Left renal cortex interstitium (tissue), 4 donors: Measurements from ENCODE around the gene ECHS1. TPM values are rescaled to one million over a fixed set of nuclear protein-coding genes. Genes with fewer than 3 reads are reported as not detected.
"Not testable (repeated sequence)": the region's sequence is repeated elsewhere in the genome, so short reads cannot be mapped to it uniquely, and the experiment has no call there.

ENCODE experiments used
- DNase-seq, 4 donors: peaks; one replicate each; pipeline ENCODE4 v3.0.0-alpha.2; 2013; ENCODE audit warnings: low read depth in 4 of 4, low spot score in 2 of 4, missing footprints in 1 of 4
- polyA plus RNA-seq, 4 donors: library from polyadenylated mRNA; unstranded; fragments of 120-200 nt; gene quantifications; one replicate each; pipeline ENCODE4 v1.2.1, GENCODE V29; 2013; ENCODE audit not compliant: insufficient read length in 4 of 4

ECHS1 gene
- polyA plus RNA-seq, 4 donors = 134 to 143 (median 138) TPM

GRCh38 chr10:133327651-133328357, 45.4 kb downstream of the ECHS1 start:
- no peak for DNase-seq

DNA sequence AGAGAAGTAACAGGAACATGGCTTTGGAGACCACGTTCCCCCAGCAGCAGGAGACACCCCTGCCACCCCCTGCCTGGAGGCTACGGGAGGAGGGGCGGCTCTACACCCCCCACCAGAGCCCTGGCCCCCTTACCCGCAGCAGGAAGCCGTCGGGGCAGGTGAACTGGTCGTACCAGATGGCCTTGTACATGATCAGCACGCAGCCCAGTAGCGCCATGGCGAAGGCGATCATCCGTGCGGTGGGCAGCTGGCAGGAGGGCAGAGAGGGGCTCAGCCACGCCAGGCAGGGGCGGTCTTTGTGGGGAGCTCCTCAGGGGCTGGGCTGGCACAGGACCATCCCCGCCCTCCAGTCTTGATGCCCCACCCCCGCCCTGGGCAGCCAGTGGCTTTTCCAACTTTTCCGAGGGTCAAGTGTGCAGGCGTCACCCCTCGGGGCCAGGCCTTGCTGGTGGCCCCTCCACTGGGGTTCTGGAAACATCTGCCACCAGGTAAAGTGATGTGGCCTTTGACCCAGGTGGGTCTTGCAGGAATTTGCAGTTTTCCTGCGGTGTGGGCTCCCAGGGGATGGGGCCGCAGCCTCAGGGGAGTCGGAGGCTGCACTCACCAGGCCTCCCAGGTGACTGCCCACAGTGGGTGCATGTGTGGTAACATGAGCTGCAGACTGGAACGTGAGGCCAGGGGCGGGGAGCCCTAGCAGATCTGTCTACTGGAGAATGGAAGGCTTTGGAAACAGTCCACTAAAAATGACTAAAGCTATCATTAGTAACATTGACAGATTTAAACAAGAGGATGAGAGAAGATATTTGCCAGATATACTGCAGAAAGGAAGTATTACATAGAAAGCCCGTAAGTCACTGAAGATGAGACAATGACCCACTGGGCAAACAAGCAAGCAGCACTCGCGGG, 46.2 kb downstream of the ECHS1 start:
- no peak for DNase-seq

DNA sequence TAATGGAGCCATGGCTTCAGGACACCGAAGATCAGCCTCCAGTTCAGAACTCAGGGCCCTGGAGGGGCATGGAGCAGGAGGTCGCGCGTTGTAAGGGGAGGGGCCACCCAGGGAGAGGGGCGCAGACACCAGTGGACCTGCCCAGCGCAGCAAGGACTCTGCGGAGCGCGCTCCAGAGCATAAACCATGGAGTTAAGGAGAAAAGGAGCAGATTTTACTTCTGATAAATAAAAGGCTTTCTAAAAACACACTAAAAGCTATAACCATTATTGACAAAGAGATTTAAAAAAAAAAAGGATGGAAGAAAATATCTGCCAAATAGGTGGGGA, 47.0 kb downstream of the ECHS1 start:
- DNase-seq = no peak

- no peak for DNase-seq
Observed at GRCh38 chr10:133325440-133326222, 47.5 kb downstream of the ECHS1 start.

DNA sequence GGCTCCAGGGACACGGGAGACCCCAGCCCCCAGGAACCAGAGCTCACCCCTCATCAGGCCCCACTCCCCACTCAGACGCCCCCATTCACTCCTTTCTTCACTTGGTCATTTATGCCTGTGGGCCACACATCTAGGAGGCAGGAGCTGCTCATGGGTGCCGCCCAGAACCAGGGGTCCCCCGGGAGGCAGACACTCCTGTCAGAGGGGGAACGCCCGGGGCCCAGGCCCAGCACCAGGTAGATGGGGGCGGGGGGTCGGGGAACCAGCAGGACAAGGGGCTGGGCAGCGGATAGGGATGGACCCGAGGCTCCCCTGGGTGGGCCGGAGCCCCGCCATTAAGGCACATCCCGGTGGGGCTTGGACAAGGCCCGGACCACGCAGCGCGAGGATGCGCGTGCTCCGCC, 48.3 kb downstream of the ECHS1 start:
- DNase-seq = no peak

GRCh38 chr10:133324198-133324792, 48.9 kb downstream of the ECHS1 start:
- DNase-seq = no peak

DNA sequence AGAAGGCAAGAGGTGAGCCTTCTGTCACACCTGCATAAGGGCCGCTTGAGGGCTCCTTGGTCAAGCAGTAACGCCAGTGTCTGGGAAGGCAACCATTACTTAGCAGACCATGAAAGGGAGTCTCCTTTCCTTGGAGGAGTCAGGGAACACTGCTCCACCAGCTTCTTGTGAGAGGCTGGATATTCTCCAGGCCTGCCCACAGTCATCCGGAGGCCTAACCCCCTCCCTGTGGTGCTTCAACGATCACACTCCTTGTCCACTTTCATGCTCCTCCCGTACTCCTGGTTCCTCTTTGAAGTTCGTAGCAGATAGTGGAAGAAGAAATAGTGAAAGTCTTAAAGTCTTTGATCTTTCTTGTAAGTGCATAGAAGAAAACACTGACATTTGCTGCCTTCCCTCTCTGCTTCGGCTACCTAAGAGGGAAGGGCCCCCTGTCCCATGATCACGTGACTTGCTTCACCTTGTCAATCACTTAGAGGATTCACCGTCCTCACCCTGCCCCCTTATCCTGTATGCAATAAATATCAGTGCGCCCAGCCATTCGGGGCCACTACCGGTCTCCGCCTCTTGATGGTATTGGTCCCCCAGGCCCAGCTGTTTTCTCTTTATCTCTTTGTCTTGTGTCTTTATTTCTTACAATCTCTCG, 51.0 kb downstream of the ECHS1 start:
- DNase-seq = not testable (repeated sequence)

- DNase-seq = not testable (repeated sequence)
Observed at GRCh38 chr10:133320852-133321422, 52.2 kb downstream of the ECHS1 start.

GRCh38 chr10:133318494-133319127, 54.5 kb downstream of the ECHS1 start:
- no peak for DNase-seq

GRCh38 chr10:133316732-133317131, 56.4 kb downstream of the ECHS1 start:
- no peak for DNase-seq

DNA sequence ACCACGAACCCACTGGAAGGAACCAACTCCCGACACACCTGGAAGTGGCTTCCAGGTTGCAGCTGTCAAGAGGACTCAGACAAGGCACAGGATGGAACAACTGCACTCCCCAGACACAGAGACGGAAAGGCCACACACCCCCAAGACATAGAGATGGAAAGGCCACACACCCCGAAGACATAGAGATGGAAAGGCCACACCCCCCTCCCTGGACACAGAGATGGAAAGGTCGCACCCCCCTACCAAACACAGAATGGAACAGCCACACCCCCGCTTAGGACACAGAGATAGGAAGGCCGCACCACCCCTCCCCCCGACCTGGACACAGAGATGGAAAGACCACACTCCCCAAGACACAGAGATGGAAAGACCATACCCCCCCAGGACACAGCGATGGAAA, 56.9 kb downstream of the ECHS1 start:
- no peak for DNase-seq

DNA sequence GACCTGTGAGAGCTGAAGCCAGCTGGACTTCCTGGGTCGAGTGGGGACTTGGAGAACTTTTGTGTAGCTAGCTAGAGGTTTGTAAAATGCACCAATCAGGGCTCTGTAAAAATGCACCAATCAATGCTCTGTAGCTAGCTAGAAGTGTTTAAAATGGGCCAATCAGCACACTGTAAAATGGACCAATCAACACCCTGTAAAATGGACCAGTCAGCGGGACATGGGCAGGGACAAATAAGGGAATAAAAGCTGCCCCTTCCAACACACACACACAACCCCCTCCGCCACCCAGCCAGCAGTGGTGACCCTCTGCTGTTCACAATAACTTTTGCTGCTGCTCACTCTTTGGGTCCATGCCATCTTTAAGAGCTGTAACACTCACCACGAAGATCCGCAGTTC, 57.3 kb downstream of the ECHS1 start:
- no peak for DNase-seq

DNA sequence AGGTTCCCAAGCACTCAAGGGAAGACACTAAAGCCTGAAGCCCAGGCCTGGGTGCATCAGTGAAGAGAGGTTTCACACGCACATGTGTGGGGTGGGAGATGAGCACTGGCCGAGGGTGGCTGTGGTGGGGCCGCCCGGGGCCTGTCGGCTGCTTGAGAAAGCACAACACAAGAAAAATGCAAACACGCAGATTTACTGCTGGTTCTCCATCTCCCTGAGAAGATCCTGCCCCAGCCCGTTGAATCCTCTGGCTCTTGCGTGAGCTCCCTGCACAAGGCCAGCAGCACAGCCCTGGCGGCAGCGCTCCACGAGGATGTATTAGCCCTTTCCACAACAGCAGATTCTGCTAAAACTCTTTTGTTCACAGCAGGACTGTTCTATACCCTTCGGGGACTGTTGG, 58.2 kb downstream of the ECHS1 start:
- DNase-seq = no peak

DNA sequence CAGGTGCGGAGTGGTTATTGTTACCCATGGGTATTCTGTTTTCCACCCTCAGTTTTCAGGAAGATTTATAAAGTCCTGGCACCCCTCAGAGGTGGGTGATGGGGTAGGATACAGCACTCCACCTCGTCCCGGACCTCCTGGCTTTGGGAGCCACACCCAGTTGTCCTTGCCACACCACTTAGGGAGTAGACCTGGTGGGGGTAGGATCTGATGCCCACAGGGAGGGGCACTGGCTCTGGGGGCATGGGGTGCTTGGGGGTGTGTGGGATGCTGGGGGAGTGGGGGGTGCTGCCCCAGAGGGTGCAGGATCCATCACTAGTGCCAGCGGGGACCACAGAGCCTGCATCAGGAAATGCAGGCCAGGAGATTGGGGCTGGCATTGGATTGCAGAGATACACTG, 60.0 kb downstream of the ECHS1 start:
- no peak for DNase-seq

- DNase-seq = no peak
Observed at GRCh38 chr10:133312769-133313145, 60.4 kb downstream of the ECHS1 start.

Other genes with a start within 250 kb of the ECHS1 start
- 10 to 100 TPM in 2 of 4 donors, 1 to 10 TPM in 2; 4.5 to 11.4 (median 8.2) TPM for gene KNDC1, start 213.1 kb downstream of the ECHS1 start, polyA plus RNA-seq
- under 1 TPM in 1 of 4 donors, not detected in 3; 0.09 TPM for gene UTF1, start 143.1 kb downstream of the ECHS1 start, polyA plus RNA-seq
- gene VENTX, start 135.5 kb downstream of the ECHS1 start, polyA plus RNA-seq = under 1 TPM; 0.08 to 0.24 (median 0.15) TPM
- 1 to 10 TPM; 1.3 to 4.1 (median 2.6) TPM for gene ADAM8, start 96.5 kb downstream of the ECHS1 start, polyA plus RNA-seq
- gene TUBGCP2, start 64.5 kb downstream of the ECHS1 start, polyA plus RNA-seq = 10 to 100 TPM; 62.0 to 77.6 (median 70.2) TPM
- 10 to 100 TPM; 32.0 to 53.7 (median 38.7) TPM for gene ZNF511, start 64.4 kb downstream of the ECHS1 start, polyA plus RNA-seq
- under 1 TPM in 2 of 4 donors, not detected in 2; 0.31 to 0.73 TPM for gene CALY, start 36.5 kb downstream of the ECHS1 start, polyA plus RNA-seq
- 1 to 10 TPM; 2.9 to 6.8 (median 5.8) TPM for gene PRAP1, start 26.0 kb downstream of the ECHS1 start, polyA plus RNA-seq
- gene FUOM, start 15.3 kb downstream of the ECHS1 start, polyA plus RNA-seq = 10 to 100 TPM; 17.8 to 29.0 (median 21.9) TPM
- gene PAOX, start 5.9 kb upstream of the ECHS1 start, polyA plus RNA-seq = 1 to 10 TPM; 6.2 to 10.0 (median 6.4) TPM
- 100 to 1,000 TPM in 1 of 4 donors, 10 to 100 TPM in 3; 60.3 to 104 (median 81.0) TPM for gene MTG1, start 20.8 kb upstream of the ECHS1 start, polyA plus RNA-seq
- 1 to 10 TPM; 3.4 to 7.5 (median 5.3) TPM for gene SPRN, start 51.3 kb upstream of the ECHS1 start, polyA plus RNA-seq
- gene SCART1, start 80.6 kb upstream of the ECHS1 start, polyA plus RNA-seq = 1 to 10 TPM in 3 of 4 donors, under 1 TPM in 1; 0.42 to 4.3 (median 2.4) TPM
- 1 to 10 TPM in 2 of 4 donors, under 1 TPM in 2; 0.47 to 2.9 (median 1.6) TPM for gene CYP2E1, start 154.0 kb upstream of the ECHS1 start, polyA plus RNA-seq
- under 1 TPM; 0.14 to 0.76 (median 0.45) TPM for gene SYCE1, start 192.2 kb upstream of the ECHS1 start, polyA plus RNA-seq